Uterus (tissue), 4 donors: ENCODE measurements around the gene ACOT7. TPM values are rescaled to one million over a fixed set of nuclear protein-coding genes. Genes with fewer than 3 reads are reported as not detected.

Source experiments
- DNase-seq, 2 donors: peaks; one replicate each; pipeline ENCODE4 v3.0.0-alpha.2; 2019 to 2020
- H3K27ac ChIP-seq, 2 donors: fragments of 200-600 bp; sonication (generic); 1 replicate in 1 of 2; 2 replicates in 1 of 2; pipeline ENCODE4 v1.5.1; 2016 to 2018
- H3K27me3 ChIP-seq, 2 donors: fragments of 200-600 bp; sonication (generic); one replicate each; pipeline ENCODE4 v1.5.1; 2018 to 2019; ENCODE audit warnings: control low read depth in 1 of 2
- H3K36me3 ChIP-seq, 2 donors: fragments of 200-600 bp; sonication (generic); one replicate each; pipeline ENCODE4 v1.5.1; 2019; ENCODE audit warnings: control low read depth in 1 of 2
- H3K4me1 ChIP-seq, 2 donors: fragments of 200-600 bp; sonication (generic); one replicate each; pipeline ENCODE4 v1.5.1; 2018 to 2019; ENCODE audit warnings: control low read depth in 1 of 2
- H3K4me3 ChIP-seq, 2 donors: fragments of 200-600 bp; sonication (generic); 1 replicate in 1 of 2; 2 replicates in 1 of 2; pipeline ENCODE4 v1.5.1; 2018 to 2019; ENCODE audit warnings: mild to moderate bottlenecking in 1 of 2
- H3K9me3 ChIP-seq, 2 donors: fragments of 200-600 bp; sonication (generic); one replicate each; pipeline ENCODE4 v1.5.1; 2019; ENCODE audit warnings: control low read depth in 1 of 2
- POLR2A ChIP-seq, 2 donors: fragments of 450-650 bp; IDR thresholded peaks; one replicate each; pipeline ENCODE4 v1.6.1; 2016; ENCODE audit warnings: antibody characterized with exemption in 2 of 2, mild to moderate bottlenecking in 1 of 2, moderate library complexity in 1 of 2
- intact Hi-C: fragments of 100-400 bp; cut with DNase I; formaldehyde crosslinking; loops from one replicate; pipeline ENCODE4 v1.15.1; 2023; ENCODE audit warnings: low total_unique reads
- total RNA-seq, 4 donors: library from RNA; depleted of rRNA in 3 of 4; stranded (reverse); fragments of >200 nt in 3 of 4; gene quantifications; one replicate each; pipeline versions ENCODE4 v1.1.0 to v1.2.4, GENCODE V29; 2014 to 2023
- TF ChIP-seq, protein P1 (sequence below), 4 experiments: fragments of 200-600 bp in 2 of 4; fragments of 450-650 bp in 2 of 4; sonication (generic) in 2 of 4; IDR thresholded peaks; one replicate each; pipeline ENCODE4 v1.5.1; 2016 to 2019; ENCODE audit warnings: antibody characterized with exemption in 4 of 4, mild to moderate bottlenecking in 2 of 4, moderate library complexity in 1 of 4
- donor health status: DM: yes; HTN: yes; CAD: no.

The ACOT7 gene
- total RNA-seq, 4 donors from 2014 or later, result 7.4 to 27.6 (median 12.4) TPM

GRCh38 chr1:6349254-6349943, 44.2 kb downstream of the ACOT7 start:
- TF ChIP-seq POLR2A (IDR thresholded peaks at IDR 0.05), result no peak
- TF ChIP-seq, protein P1, sequence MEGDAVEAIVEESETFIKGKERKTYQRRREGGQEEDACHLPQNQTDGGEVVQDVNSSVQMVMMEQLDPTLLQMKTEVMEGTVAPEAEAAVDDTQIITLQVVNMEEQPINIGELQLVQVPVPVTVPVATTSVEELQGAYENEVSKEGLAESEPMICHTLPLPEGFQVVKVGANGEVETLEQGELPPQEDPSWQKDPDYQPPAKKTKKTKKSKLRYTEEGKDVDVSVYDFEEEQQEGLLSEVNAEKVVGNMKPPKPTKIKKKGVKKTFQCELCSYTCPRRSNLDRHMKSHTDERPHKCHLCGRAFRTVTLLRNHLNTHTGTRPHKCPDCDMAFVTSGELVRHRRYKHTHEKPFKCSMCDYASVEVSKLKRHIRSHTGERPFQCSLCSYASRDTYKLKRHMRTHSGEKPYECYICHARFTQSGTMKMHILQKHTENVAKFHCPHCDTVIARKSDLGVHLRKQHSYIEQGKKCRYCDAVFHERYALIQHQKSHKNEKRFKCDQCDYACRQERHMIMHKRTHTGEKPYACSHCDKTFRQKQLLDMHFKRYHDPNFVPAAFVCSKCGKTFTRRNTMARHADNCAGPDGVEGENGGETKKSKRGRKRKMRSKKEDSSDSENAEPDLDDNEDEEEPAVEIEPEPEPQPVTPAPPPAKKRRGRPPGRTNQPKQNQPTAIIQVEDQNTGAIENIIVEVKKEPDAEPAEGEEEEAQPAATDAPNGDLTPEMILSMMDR (IDR thresholded peaks at IDR 0.05), result no peak
- Histone ChIP-seq H3K27me3 (no peaks in the 10 kb centered on the region), H3K9me3 (no peaks in the 10 kb centered on the region), H3K27ac (no peak overlapping the region), H3K4me1 (no peaks in the 10 kb centered on the region), H3K36me3 (no peaks in the 10 kb centered on the region), H3K4me3 (no peak overlapping the region)
- intact Hi-C loops, result loop anchor here (5.0 kb wide), 1 partner anchor 102 kb away; no protein-coding TSS in a partner anchor
- no peak for DNase-seq

DNA sequence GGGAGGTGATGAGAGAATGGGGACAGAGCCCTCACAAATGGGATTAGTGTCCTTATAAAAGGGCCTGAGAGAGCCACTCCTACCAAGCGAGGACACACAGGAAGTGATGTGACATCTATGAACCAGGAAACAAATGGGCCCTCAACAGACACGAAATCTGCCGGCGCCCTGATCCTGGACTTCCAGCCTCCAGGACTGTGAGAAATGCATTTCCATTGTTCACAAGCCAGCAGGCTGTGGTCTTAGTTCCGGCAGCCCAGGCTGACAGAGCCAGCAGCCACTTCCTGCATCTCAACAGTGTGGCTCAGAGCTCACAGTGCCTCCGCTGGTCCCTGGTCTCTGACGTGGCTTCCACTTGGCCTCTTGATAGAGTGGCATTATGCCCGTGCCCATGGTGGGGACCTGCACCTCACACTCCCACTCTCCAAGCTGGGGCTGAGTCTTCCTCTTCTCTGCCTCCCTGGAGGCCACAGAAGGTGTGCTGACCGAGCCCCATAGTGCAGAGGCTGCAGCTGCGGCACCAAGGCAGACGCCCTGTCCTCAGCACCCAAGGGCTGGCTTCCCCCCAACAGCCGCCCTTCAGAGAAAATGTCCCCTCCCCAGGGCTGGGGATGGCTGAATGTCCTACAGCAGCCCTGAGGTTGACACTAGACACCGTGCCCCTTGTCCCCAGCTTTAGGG, 44.9 kb downstream of the ACOT7 start:
- TF ChIP-seq POLR2A (IDR thresholded peaks at IDR 0.05), result no peak
- TF ChIP-seq, protein P1 (IDR thresholded peaks at IDR 0.05), result no peak
- Histone ChIP-seq H3K4me3 (no peak overlapping the region), H3K36me3 (no peaks in the 10 kb centered on the region), H3K4me1 (no peaks in the 10 kb centered on the region), H3K27ac (no peak overlapping the region), H3K9me3 (no peaks in the 10 kb centered on the region), H3K27me3 (no peaks in the 10 kb centered on the region)
- intact Hi-C loops, result loop anchor here (5.0 kb wide), 1 partner anchor 101 kb away; no protein-coding TSS in a partner anchor
- DNase-seq, result no peak

DNA sequence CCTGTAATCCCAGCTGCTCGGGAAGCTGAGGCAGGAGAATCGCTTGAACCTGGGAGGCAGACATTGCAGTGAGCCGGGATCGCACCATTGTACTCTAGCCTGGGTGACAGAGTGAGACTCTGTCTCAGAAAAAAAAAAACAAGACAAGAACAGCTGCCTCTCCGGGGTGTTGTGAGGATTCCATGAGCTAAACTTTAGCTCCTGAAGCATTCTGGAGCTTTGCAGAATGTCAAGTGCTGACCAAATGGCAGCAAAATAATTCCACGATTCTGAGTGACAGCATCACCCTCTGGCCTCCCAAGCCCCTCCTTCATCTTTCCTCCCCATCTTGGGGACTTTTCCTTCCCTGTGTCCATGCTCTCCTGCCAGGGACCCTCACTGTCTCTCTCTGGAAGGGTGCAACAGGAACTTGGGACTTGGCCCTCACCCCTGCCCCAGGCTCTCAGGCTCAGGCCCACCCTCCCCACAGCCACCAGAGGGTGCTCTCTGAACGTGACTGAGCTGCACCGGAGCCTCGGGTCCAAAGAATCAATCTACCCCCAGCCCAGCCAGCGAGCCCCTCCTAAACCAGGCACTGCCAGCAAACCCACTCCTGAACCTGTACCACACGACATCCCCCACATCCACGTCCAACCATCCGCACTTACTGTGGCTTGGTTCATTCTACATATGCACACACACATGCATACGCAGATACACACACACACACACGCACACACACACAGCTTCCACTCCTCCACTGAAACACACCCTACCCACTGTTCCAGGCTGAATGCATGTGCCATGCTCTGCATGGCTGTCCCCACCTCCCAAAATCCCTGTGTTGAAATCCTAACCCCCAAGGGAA, 45.7 kb downstream of the ACOT7 start:
- H3K4me1 ChIP-seq, result no peaks in the 10 kb centered on the region
- intact Hi-C loops, result loop anchor here (5.0 kb wide), 1 partner anchor 101 kb away; no protein-coding TSS in a partner anchor
- DNase-seq, result no peak
- H3K36me3 ChIP-seq, result no peaks in the 10 kb centered on the region
- H3K27ac ChIP-seq, result no peak overlapping the region
- H3K4me3 ChIP-seq, result no peak overlapping the region
- no peak for TF ChIP-seq POLR2A (IDR thresholded peaks at IDR 0.05)
- TF ChIP-seq, protein P1 (IDR thresholded peaks at IDR 0.05), result peak; percentile 5 to 23 (median 18)
- H3K27me3 ChIP-seq, result no peaks in the 10 kb centered on the region
- H3K9me3 ChIP-seq, result no peaks in the 10 kb centered on the region

DNA sequence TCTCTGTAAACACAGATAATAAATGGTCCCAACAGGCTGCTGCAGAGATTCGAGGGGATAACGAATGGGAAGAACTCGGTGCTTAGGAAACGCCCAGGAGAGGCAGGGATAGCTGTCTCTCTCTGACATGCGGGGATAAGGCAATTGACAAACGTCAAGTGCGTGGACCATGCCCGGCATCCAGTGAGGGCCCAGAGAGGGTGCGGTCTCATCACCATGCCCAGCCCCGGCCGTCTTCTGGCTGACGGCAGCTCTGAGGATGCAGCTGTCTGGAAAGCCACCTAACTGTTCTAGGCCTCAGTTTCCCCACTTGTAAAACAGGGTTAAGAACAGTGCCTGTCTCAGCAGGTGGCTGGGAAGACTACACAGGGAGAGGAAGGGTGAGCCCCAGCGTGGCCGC, 48.1 kb downstream of the ACOT7 start:
- no peak for DNase-seq
- Histone ChIP-seq H3K27me3 (no peaks in the 10 kb centered on the region), H3K27ac (no peak overlapping the region), H3K9me3 (no peaks in the 10 kb centered on the region), H3K36me3 (no peaks in the 10 kb centered on the region), H3K4me3 (no peak overlapping the region), H3K4me1 (no peaks in the 10 kb centered on the region)
- intact Hi-C loops, result loop anchor here (5.0 kb wide), 1 partner anchor 98 kb away; no protein-coding TSS in a partner anchor
- TF ChIP-seq, protein P1 (IDR thresholded peaks at IDR 0.05), result no peak
- TF ChIP-seq POLR2A (IDR thresholded peaks at IDR 0.05), result no peak
